Kidney epithelial cell (primary cell): ENCODE data around the gene SHCBP1. TPM values are rescaled to one million over a fixed set of nuclear protein-coding genes. Genes with fewer than 3 reads are reported as not detected.
"Not testable (repeated sequence)": the region's sequence is repeated elsewhere in the genome, so short reads cannot be mapped to it uniquely, and the experiment has no call there.

Experiments
- DNase-seq: peaks from one replicate; pipeline ENCODE4 v3.0.0-alpha.2; 2010; ENCODE audit warnings: low read depth
- H3K27me3 ChIP-seq: 2 replicates; pipeline ENCODE4 v1.6.0; 2011; ENCODE audit warnings: low read length; ENCODE audit not compliant: control insufficient read depth, insufficient read depth
- H3K36me3 ChIP-seq: 2 replicates; pipeline ENCODE4 v1.5.1; 2011; ENCODE audit warnings: low read length; ENCODE audit not compliant: control insufficient read depth, insufficient read depth
- H3K4me3 ChIP-seq: 2 replicates; pipeline ENCODE4 v1.5.1; 2011; ENCODE audit warnings: low read depth, mild to moderate bottlenecking, control low read depth, low read length
- CTCF ChIP-seq: IDR thresholded peaks from 2 replicates; pipeline ENCODE4 v1.5.1; 2011; ENCODE audit warnings: mild to moderate bottlenecking, moderate library complexity, low read length, control low read depth, inconsistent platforms; ENCODE audit not compliant: insufficient read depth, poor library complexity, severe bottlenecking
- total RNA-seq: library from RNA; depleted of rRNA; stranded (reverse); fragments of >200 nt; gene quantifications from 2 replicates; pipeline ENCODE4 v1.2.3, GENCODE V29; 2015

The SHCBP1 gene
- total RNA-seq, 1 donor from 2014 or later = 3.7 TPM

GRCh38 chr16:46568472-46569230, 52.5 kb downstream of the SHCBP1 start:
- Histone ChIP-seq H3K4me3 (no peak overlapping the region), H3K27me3 (no peaks in the 10 kb centered on the region), H3K36me3 (no peaks in the 10 kb centered on the region)
- DNase-seq = no peak
- no peak for TF ChIP-seq CTCF

- H3K27me3 ChIP-seq = no peaks in the 10 kb centered on the region
- no peaks in the 10 kb centered on the region for H3K36me3 ChIP-seq
- no peak for DNase-seq
- no peak for TF ChIP-seq CTCF
- H3K4me3 ChIP-seq = no peak overlapping the region
Observed at GRCh38 chr16:46562979-46563378, 58.2 kb downstream of the SHCBP1 start.

GRCh38 chr16:46558018-46558417, 63.2 kb downstream of the SHCBP1 start:
- no peak for TF ChIP-seq CTCF
- DNase-seq = no peak
- Histone ChIP-seq H3K27me3 (no peaks in the 10 kb centered on the region), H3K4me3 (no peak overlapping the region), H3K36me3 (no peaks in the 10 kb centered on the region)

GRCh38 chr16:46555951-46556350, 65.2 kb downstream of the SHCBP1 start:
- H3K36me3 ChIP-seq = no peaks in the 10 kb centered on the region
- TF ChIP-seq CTCF = no peak
- H3K4me3 ChIP-seq = no peak overlapping the region
- no peak for DNase-seq
- H3K27me3 ChIP-seq = no peaks in the 10 kb centered on the region

GRCh38 chr16:46554435-46554834, 66.7 kb downstream of the SHCBP1 start:
- H3K27me3 ChIP-seq, H3K36me3 ChIP-seq, H3K4me3 ChIP-seq: not testable (repeated sequence)
- TF ChIP-seq CTCF = peak; percentile 87
- peak; percentile 32 for DNase-seq

GRCh38 chr16:46549477-46549876, 71.7 kb downstream of the SHCBP1 start:
- no peak for DNase-seq
- Histone ChIP-seq H3K36me3 (no peaks in the 10 kb centered on the region), H3K27me3 (no peaks in the 10 kb centered on the region), H3K4me3 (no peak overlapping the region)
- no peak for TF ChIP-seq CTCF
